ENCODE measurements around the gene EWSR1.

DNA sequence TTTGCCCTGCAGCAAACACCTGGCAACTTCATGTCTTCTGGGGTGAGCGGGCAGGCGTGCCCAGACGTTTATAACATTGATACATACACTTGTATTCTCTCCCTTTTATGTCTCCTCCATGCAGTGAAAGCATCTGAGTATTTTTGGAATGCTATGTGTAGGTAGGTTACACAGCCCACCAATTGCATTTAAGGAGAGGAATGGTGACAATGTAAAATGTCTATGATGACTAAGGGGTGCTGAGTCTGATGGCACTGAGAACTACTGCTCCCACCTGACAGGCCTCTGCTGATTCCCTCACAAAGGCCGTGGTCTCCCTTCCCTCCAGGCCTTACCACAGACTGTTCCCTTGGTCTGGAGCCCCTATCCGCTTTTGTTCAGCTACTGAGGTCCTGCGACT lies 70.3 kb downstream of the EWSR1 start:
- no peak for TF ChIP-seq POLR2AphosphoS5 (IDR thresholded peaks at IDR 0.05)
- TF ChIP-seq, protein P1, sequence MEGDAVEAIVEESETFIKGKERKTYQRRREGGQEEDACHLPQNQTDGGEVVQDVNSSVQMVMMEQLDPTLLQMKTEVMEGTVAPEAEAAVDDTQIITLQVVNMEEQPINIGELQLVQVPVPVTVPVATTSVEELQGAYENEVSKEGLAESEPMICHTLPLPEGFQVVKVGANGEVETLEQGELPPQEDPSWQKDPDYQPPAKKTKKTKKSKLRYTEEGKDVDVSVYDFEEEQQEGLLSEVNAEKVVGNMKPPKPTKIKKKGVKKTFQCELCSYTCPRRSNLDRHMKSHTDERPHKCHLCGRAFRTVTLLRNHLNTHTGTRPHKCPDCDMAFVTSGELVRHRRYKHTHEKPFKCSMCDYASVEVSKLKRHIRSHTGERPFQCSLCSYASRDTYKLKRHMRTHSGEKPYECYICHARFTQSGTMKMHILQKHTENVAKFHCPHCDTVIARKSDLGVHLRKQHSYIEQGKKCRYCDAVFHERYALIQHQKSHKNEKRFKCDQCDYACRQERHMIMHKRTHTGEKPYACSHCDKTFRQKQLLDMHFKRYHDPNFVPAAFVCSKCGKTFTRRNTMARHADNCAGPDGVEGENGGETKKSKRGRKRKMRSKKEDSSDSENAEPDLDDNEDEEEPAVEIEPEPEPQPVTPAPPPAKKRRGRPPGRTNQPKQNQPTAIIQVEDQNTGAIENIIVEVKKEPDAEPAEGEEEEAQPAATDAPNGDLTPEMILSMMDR (IDR thresholded peaks at IDR 0.05), result no peak
- TF ChIP-seq POLR2A (IDR thresholded peaks at IDR 0.05; ENCODE audit: low read depth), result no peak
- no peak for TF ChIP-seq EP300 (IDR thresholded peaks at IDR 0.05)
